Dendritic cell treated with granulocyte-macrophage colony-stimulating factor and Interleukin-4, amounts not matched to agents 40 ng/mL and 50 ng/mL, for 4 days (primary cell): ENCODE measurements around the gene GCSH.

ENCODE experiments used
- H3K27ac Mint-ChIP-seq: one replicate; pipeline ENCODE4 v1.8.0; 2022; ENCODE audit warnings: mild to moderate bottlenecking, mixed read lengths
- H3K27me3 Mint-ChIP-seq: one replicate; pipeline ENCODE4 v1.8.0; 2022; ENCODE audit warnings: mild to moderate bottlenecking, mixed read lengths
- H3K36me3 Mint-ChIP-seq: one replicate; pipeline ENCODE4 v1.8.0; 2022; ENCODE audit warnings: low read depth, mixed read lengths
- H3K4me1 Mint-ChIP-seq: one replicate; pipeline ENCODE4 v1.8.0; 2022; ENCODE audit warnings: low read depth, mixed read lengths
- H3K4me3 Mint-ChIP-seq: one replicate; pipeline ENCODE4 v1.8.0; 2022; ENCODE audit warnings: mild to moderate bottlenecking, moderate library complexity, mixed read lengths
- H3K9me3 Mint-ChIP-seq: one replicate; pipeline ENCODE4 v1.8.0; 2022; ENCODE audit warnings: mixed read lengths
- intact Hi-C: fragments of 100-400 bp; cut with micrococcal nuclease; formaldehyde crosslinking; loops from one replicate; pipeline ENCODE4 v1.15.0; 2022

Gene GCSH

GRCh38 chr16:81042821-81043220 lies 53.4 kb downstream of the GCSH start:
- Mint-ChIP-seq H3K27me3 (no peaks in the 10 kb centered on the region), H3K4me3 (no peak overlapping the region), H3K4me1 (peaks cover 26% of the 10 kb centered on the region), H3K36me3 (peaks cover 76% of the 10 kb centered on the region), H3K27ac (no peak overlapping the region), H3K9me3 (peaks cover 1% of the 10 kb centered on the region)
- intact Hi-C loops: no loop called here

GRCh38 chr16:81041696-81042095 lies 54.5 kb downstream of the GCSH start:
- Mint-ChIP-seq H3K4me1 (peaks cover 36% of the 10 kb centered on the region), H3K9me3 (no peaks in the 10 kb centered on the region), H3K4me3 (no peak overlapping the region), H3K27me3 (no peaks in the 10 kb centered on the region), H3K36me3 (peaks cover 76% of the 10 kb centered on the region), H3K27ac (no peak overlapping the region)
- intact Hi-C loops: no loop called here

DNA sequence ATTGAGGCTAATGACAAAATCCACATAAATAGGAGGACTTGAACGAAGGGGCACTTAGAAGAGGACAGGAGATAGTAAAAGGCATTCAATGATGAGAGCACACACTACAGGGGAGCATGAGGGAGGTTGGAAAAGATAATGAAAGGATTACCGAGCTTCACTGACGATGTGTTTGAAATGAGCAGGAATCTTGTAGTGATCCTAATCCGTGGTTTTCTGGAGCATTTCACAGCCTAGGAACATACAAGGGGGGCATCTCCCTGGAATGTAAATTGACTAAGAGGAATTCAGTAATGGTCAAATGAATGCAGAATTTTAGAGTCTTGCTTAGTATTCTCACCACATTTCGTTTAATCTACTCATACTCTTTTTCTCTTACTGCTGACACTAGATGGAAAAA lies 55.4 kb downstream of the GCSH start:
- peaks cover 39% of the 10 kb centered on the region for H3K4me1 Mint-ChIP-seq
- H3K9me3 Mint-ChIP-seq: no peaks in the 10 kb centered on the region
- no peaks in the 10 kb centered on the region for H3K27me3 Mint-ChIP-seq
- H3K36me3 Mint-ChIP-seq: peaks cover 75% of the 10 kb centered on the region
- no peak overlapping the region for H3K27ac Mint-ChIP-seq
- no peak overlapping the region for H3K4me3 Mint-ChIP-seq
- intact Hi-C loops: no loop called here

GRCh38 chr16:81040131-81040530 lies 56.1 kb downstream of the GCSH start:
- Mint-ChIP-seq H3K27ac (peak overlapping the region; percentile 54), H3K36me3 (peaks cover 69% of the 10 kb centered on the region), H3K4me1 (peaks cover 43% of the 10 kb centered on the region), H3K4me3 (no peak overlapping the region), H3K27me3 (no peaks in the 10 kb centered on the region), H3K9me3 (no peaks in the 10 kb centered on the region)
- intact Hi-C loops: no loop called here

DNA sequence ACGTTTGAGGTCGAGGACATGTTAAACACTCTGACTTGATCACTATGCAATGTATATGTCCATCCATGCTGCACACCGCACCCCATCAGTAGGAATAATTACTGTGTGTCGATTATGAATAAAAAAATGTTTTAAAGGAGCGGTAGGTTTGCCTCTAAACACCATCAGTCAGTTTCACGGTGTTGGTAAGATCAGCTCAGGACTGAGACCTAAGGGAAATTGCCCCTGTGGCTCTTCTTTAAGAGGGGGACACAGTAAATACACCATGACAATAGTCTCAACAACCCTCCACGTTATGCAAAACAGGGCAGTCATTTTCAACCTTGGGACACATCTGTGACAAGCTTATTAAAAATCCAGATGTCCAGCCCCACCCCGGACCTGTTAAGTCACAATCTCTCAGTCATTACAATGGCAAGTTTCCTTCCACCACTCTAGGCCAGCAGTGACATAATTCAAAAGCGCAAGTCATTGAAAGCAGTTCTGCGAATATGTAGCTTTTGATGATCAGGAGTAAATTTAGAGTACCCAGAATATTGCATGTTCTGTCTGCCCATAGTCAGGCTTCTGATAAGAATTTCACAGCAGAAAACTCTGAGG lies 59.3 kb downstream of the GCSH start:
- intact Hi-C loops: loop anchor here (10.0 kb wide), 1 partner anchor 698 kb away; no protein-coding TSS in a partner anchor
- Mint-ChIP-seq H3K4me3 (peak overlapping the region; percentile 78), H3K27me3 (no peaks in the 10 kb centered on the region), H3K4me1 (peaks cover 43% of the 10 kb centered on the region), H3K36me3 (peaks cover 37% of the 10 kb centered on the region), H3K9me3 (no peaks in the 10 kb centered on the region), H3K27ac (no peak overlapping the region)

DNA sequence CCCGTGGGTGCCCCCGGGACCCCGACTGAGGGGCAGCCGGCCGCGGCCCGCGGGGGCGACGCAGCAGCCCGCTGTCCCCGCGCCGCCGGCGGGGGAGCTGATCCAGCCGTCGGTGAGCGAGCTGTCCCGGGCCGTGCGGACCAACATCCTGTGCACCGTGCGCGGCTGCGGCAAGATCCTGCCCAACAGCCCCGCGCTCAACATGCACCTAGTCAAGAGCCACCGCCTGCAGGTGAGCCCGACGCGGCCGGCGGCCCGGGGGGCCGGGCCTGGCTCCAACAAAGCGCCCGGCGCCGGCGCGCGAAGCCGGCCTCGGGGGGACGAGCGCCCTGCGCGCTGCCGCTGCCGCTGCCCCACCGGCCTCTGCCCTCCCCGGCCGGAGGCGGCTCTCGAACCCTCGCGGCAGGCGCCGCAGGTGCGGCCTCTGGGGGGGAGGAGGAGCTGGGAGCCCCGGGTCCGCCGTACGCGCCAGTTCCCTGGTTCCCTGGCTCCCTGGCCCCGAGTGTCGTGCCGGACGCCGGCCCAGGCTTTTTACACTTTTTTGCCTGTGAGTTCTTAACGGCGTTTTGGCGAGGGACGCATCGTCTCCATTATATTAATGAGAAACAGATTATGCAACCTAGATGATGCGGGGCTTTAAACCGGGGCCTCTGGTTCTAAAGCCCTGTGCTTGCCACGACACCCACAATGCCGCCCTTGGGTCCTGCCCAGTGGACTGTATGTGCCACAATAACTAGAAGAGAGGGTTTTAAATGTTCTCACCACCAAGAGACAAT lies 60.0 kb downstream of the GCSH start:
- H3K27me3 Mint-ChIP-seq: no peaks in the 10 kb centered on the region
- intact Hi-C loops: loop anchor here (1.0 to 10.0 kb wide), 3 partner anchors 29 to 699 kb away; partner anchors contain the start of genes CENPN and CMC2
- H3K4me1 Mint-ChIP-seq: peaks cover 43% of the 10 kb centered on the region
- peak overlapping the region; percentile 78 for H3K4me3 Mint-ChIP-seq
- H3K27ac Mint-ChIP-seq: no peak overlapping the region
- H3K9me3 Mint-ChIP-seq: no peaks in the 10 kb centered on the region
- peaks cover 30% of the 10 kb centered on the region for H3K36me3 Mint-ChIP-seq

DNA sequence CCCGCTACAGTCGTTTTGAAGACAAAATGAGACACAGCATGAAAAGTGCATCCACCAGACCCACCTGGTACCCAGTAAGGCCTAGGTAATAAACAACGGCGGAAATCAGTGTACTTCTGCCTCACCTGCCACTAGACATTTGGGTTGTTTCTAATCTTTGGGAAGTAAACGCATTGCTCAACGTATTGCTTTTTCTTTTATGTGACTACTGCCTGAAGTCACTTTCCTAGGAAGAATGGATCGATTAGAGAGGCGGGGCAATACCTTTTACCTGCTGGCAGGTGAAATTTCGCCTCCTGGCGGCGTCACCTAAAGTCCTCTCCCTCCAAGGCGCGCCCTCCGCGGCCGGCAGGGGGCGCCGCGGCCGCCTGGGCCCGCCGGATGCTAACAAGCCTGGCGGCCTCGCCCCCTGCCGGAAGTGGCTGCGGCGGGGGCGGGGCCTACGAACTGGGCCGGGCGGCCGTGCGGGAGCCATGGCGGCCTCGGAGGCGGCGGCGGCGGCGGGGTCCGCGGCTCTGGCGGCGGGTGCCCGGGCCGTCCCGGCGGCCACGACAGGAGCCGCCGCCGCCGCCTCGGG lies 60.7 kb downstream of the GCSH start, which contains the start of gene ATMIN:
Gene ATMIN, plus strand, starts transcription at position 445 of the 577 bp plus-strand sequence. Its CDS starts 29 bp downstream, at position 474.
- peaks cover 40% of the 10 kb centered on the region for H3K4me1 Mint-ChIP-seq
- no peaks in the 10 kb centered on the region for H3K9me3 Mint-ChIP-seq
- no peak within 1 kb of the TSS for H3K27ac Mint-ChIP-seq
- no peaks in the 10 kb centered on the region for H3K27me3 Mint-ChIP-seq
- intact Hi-C loops: loop anchor here (1.0 to 10.0 kb wide), 3 partner anchors 29 to 699 kb away; partner anchors contain the start of genes CENPN and CMC2
- peak within 1 kb of the TSS; percentile 78 for H3K4me3 Mint-ChIP-seq
- H3K36me3 Mint-ChIP-seq: peaks cover 24% of the 10 kb centered on the region
